ENCODE data around the gene RGPD8. TPM values are rescaled to one million over a fixed set of nuclear protein-coding genes. Genes with fewer than 3 reads are reported as not detected.
"Not testable (repeated sequence)": the region's sequence is repeated elsewhere in the genome, so short reads cannot be mapped to it uniquely, and the experiment has no call there.

The RGPD8 gene
- total and polyA plus RNA-seq, 2 donors (not counting 1 experiment from before 2014, with no cell fraction given), result 1.5 to 28.1 TPM

GRCh38 chr2:112432735-112433479 lies 538 bp downstream of the RGPD8 start:
- peak; percentile 51 for ATAC-seq (ENCODE audit: low read depth)
- POLR2A ChIA-PET, result interaction anchor here (0.6 kb wide), 3 partner anchors 102 to 384 kb away, joined by 3 read pairs; no protein-coding TSS in a partner anchor
- H3K79me2 ChIP-seq (ENCODE audit: control insufficient read depth, insufficient read depth, low read length); H4K20me1 ChIP-seq (ENCODE audit: control insufficient read depth, insufficient read depth, low read length, poor library complexity, severe bottlenecking); H3K27me3 ChIP-seq (replicated peaks in 1 of 4; ENCODE audit: control extremely low read depth in 1 of 4, control insufficient read depth in 3 of 4, insufficient read depth in 4 of 4, low read length in 3 of 4); H3K9me3 Mint-ChIP-seq (ENCODE audit: insufficient read depth); H3K36me3 ChIP-seq (replicated peaks in 1 of 2; ENCODE audit: control extremely low read depth in 1 of 2, control insufficient read depth in 1 of 2, extremely low read depth in 1 of 2, insufficient read depth in 2 of 2, low read length in 1 of 2); H3K27me3 Mint-ChIP-seq; H3K4me1 ChIP-seq (ENCODE audit: control insufficient read depth in 2 of 2, insufficient read depth in 2 of 2, low read length in 2 of 2); H3K9me3 ChIP-seq (ENCODE audit: control extremely low read depth in 1 of 3, control insufficient read depth in 2 of 3, insufficient read depth in 1 of 3, low read length in 2 of 3): not testable (repeated sequence)
- Mint-ChIP-seq H3K4me3 (peak overlapping the region; percentile 84), H3K4me1 (peaks cover 18% of the 10 kb centered on the region), H3K27ac (peak overlapping the region; percentile 78)
- 3% methylated on average over 76 of the region's 98 CpGs for WGBS (ENCODE audit: insufficient coverage)
- peak overlapping the region; percentile 63 for H3K9ac ChIP-seq (ENCODE audit: low read length)
- H2AFZ ChIP-seq (ENCODE audit: insufficient read depth, low read depth, low read length, poor library complexity, severe bottlenecking), result peak overlapping the region; percentile 54
- DNase-seq, result peak; percentile 50
- CTCF ChIA-PET, result interaction anchor here (0.6 to 1.5 kb wide), 4 partner anchors 172 to 546 kb away, joined by 3 to 5 read pairs (median 3); no protein-coding TSS in a partner anchor
- H3K27ac ChIP-seq (ENCODE audit: low read length in 2 of 2), result peak overlapping the region in 1 of 2 donors; percentile 55
- peak overlapping the region in 4 of 5 experiments; percentile 39 to 60 (median 50) for H3K4me3 ChIP-seq (ENCODE audit: control extremely low read depth in 1 of 5, extremely low read depth in 1 of 5, insufficient read depth in 1 of 5, low read depth in 2 of 5, low read length in 4 of 5)
- peak overlapping the region; percentile 46 for H3K4me2 ChIP-seq (replicated peaks; ENCODE audit: low read depth, low read length, poor library complexity, severe bottlenecking)
- TF ChIP-seq CTCF (IDR thresholded peaks at IDR 0.05), result peak; percentile 18
- intact Hi-C loops (cut with micrococcal nuclease), result loop anchor here (2.0 kb wide), 1 partner anchor 174 kb away; no protein-coding TSS in a partner anchor

DNA sequence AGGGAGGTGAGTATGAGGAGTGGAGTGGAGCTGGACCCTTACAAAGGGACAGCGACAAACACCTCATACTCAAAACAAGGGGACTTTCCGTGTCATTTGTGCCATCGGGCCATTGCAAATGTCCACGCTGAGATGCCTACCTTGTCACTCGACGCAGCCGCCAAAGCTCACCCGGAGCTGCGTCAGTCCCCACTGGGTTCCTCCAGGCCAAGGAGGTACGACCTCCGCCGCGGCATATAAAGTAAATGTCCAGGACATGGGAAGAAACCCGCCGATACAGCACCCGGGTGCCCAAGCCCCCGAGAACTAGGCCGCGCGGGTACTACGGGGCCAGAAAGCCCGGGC lies 1.1 kb downstream of the RGPD8 start:
- not testable (repeated sequence) for H3K4me2 ChIP-seq (replicated peaks; ENCODE audit: low read depth, low read length, poor library complexity, severe bottlenecking)

DNA sequence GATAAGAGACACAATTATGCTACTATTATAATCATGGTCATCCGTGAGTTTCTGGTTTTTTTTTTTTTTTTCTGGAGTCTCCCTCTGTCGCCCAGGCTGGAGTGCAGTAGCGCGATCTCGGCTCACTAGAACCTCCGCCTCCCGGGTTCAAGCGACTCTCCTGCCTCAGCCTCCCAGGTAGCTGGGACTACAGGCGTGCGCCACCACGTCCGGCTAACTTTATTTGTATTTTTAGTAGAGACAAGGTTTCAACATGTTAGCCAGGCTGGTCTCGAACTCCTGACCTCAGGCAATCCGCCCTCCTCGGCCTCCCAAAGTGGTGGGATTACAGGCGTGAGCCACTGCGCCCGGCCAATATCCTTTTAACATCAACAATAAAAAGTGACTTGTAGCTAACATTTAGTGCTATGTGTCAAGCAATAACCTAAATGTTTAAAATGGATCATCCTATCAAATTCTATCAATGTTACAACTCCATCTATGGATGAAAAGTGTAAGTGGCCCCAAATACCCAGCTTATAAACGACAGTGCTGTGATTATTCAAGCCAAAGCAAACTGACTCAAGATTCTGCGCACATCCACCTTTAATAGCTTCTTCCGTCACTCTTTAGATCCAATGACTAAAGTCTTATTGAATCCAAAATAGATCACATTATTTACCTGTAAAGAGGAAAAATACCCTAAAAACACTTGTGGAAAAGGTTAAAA lies 1.7 kb downstream of the RGPD8 start:
- POLR2A ChIA-PET; H3K27ac ChIP-seq (ENCODE audit: low read length in 2 of 2); H3K9me3 ChIP-seq (ENCODE audit: control extremely low read depth in 1 of 3, control insufficient read depth in 2 of 3, insufficient read depth in 1 of 3, low read length in 2 of 3); H4K20me1 ChIP-seq (ENCODE audit: control insufficient read depth, insufficient read depth, low read length, poor library complexity, severe bottlenecking); H3K4me1 ChIP-seq (ENCODE audit: control insufficient read depth in 2 of 2, insufficient read depth in 2 of 2, low read length in 2 of 2); H3K79me2 ChIP-seq (ENCODE audit: control insufficient read depth, insufficient read depth, low read length); ATAC-seq (ENCODE audit: low read depth); H3K9ac ChIP-seq (ENCODE audit: low read length); H3K36me3 ChIP-seq (replicated peaks in 1 of 2; ENCODE audit: control extremely low read depth in 1 of 2, control insufficient read depth in 1 of 2, extremely low read depth in 1 of 2, insufficient read depth in 2 of 2, low read length in 1 of 2); DNase-seq; H3K4me2 ChIP-seq (replicated peaks; ENCODE audit: low read depth, low read length, poor library complexity, severe bottlenecking); H3K27me3 Mint-ChIP-seq; H2AFZ ChIP-seq (ENCODE audit: insufficient read depth, low read depth, low read length, poor library complexity, severe bottlenecking); H3K9me3 Mint-ChIP-seq (ENCODE audit: insufficient read depth); H3K27me3 ChIP-seq (replicated peaks in 1 of 4; ENCODE audit: control extremely low read depth in 1 of 4, control insufficient read depth in 3 of 4, insufficient read depth in 4 of 4, low read length in 3 of 4): not testable (repeated sequence)
- intact Hi-C loops (cut with micrococcal nuclease), result loop anchor here (2.0 kb wide), 1 partner anchor 173 kb away; no protein-coding TSS in a partner anchor
- H3K4me1 Mint-ChIP-seq, result peaks cover 18% of the 10 kb centered on the region
- peak overlapping the region; percentile 84 for H3K4me3 Mint-ChIP-seq
- CTCF ChIA-PET, result interaction anchor here (0.6 to 1.4 kb wide), 2 partner anchors 191 to 310 kb away, joined by 3 read pairs; no protein-coding TSS in a partner anchor
- H3K4me3 ChIP-seq (ENCODE audit: control extremely low read depth in 1 of 5, extremely low read depth in 1 of 5, insufficient read depth in 1 of 5, low read depth in 2 of 5, low read length in 4 of 5), result peak overlapping the region in 1 of 5 experiments; percentile 60
- peak overlapping the region; percentile 15 for H3K27ac Mint-ChIP-seq
- 100% methylated on average over 9 of the region's 21 CpGs for WGBS (ENCODE audit: insufficient coverage)

More for the DNA sequence above, 1.1 kb downstream of the RGPD8 start:
- intact Hi-C loops (cut with micrococcal nuclease), result loop anchor here (2.0 kb wide), 1 partner anchor 174 kb away; no protein-coding TSS in a partner anchor
- Mint-ChIP-seq H3K4me1 (peaks cover 18% of the 10 kb centered on the region), H3K4me3 (peak overlapping the region; percentile 84), H3K27ac (peak overlapping the region; percentile 78)
- H3K9me3 Mint-ChIP-seq (ENCODE audit: insufficient read depth); H3K4me1 ChIP-seq (ENCODE audit: control insufficient read depth in 2 of 2, insufficient read depth in 2 of 2, low read length in 2 of 2); H4K20me1 ChIP-seq (ENCODE audit: control insufficient read depth, insufficient read depth, low read length, poor library complexity, severe bottlenecking); H3K27me3 Mint-ChIP-seq; ATAC-seq (ENCODE audit: low read depth); DNase-seq; H3K36me3 ChIP-seq (replicated peaks in 1 of 2; ENCODE audit: control extremely low read depth in 1 of 2, control insufficient read depth in 1 of 2, extremely low read depth in 1 of 2, insufficient read depth in 2 of 2, low read length in 1 of 2); H3K9me3 ChIP-seq (ENCODE audit: control extremely low read depth in 1 of 3, control insufficient read depth in 2 of 3, insufficient read depth in 1 of 3, low read length in 2 of 3); H3K27ac ChIP-seq (ENCODE audit: low read length in 2 of 2); POLR2A ChIA-PET; H3K27me3 ChIP-seq (replicated peaks in 1 of 4; ENCODE audit: control extremely low read depth in 1 of 4, control insufficient read depth in 3 of 4, insufficient read depth in 4 of 4, low read length in 3 of 4); H3K79me2 ChIP-seq (ENCODE audit: control insufficient read depth, insufficient read depth, low read length): not testable (repeated sequence)
- 23% methylated on average over 9 of the region's 22 CpGs for WGBS (ENCODE audit: insufficient coverage)
- CTCF ChIA-PET, result interaction anchor here (0.6 to 1.4 kb wide), 2 partner anchors 190 to 311 kb away, joined by 3 read pairs; no protein-coding TSS in a partner anchor
- Histone ChIP-seq H3K9ac (ENCODE audit: low read length) (peak overlapping the region; percentile 63), H3K4me3 (ENCODE audit: control extremely low read depth in 1 of 5, extremely low read depth in 1 of 5, insufficient read depth in 1 of 5, low read depth in 2 of 5, low read length in 4 of 5) (peak overlapping the region in 4 of 5 experiments; percentile 31 to 60 (median 47)), H2AFZ (ENCODE audit: insufficient read depth, low read depth, low read length, poor library complexity, severe bottlenecking) (peak overlapping the region; percentile 54)
